ENCODE results near the gene HEY2. TPM values are rescaled to one million over a fixed set of nuclear protein-coding genes. Genes with fewer than 3 reads are reported as not detected.

The HEY2 gene
- total RNA-seq, 1 experiment from 2014 or later, result not detected

GRCh38 chr6:125746019-125746414 lies 3.4 kb upstream of the HEY2 start:
- BruUV-seq (replicated peaks), result no TSS peak
- ChIA-PET POLR2A (ENCODE audit: unreplicated experiment) (no interaction called here), CTCF (no interaction called here)
- DNase-seq (no peak), ATAC-seq (no peak)
- Histone ChIP-seq H3K36me3 (ENCODE audit: low read depth, low read length) (no peaks in the 10 kb centered on the region), H3K27ac (ENCODE audit: low read length) (no peak overlapping the region), H3K9ac (ENCODE audit: low read length) (no peak overlapping the region), H3K4me2 (ENCODE audit: low read length) (no peak overlapping the region), H3K27me3 (ENCODE audit: low read length) (peaks cover 96% of the 10 kb centered on the region), H4K20me1 (ENCODE audit: low read length) (no peaks in the 10 kb centered on the region), H2AFZ (ENCODE audit: low read length) (no peak overlapping the region), H3K4me3 (ENCODE audit: low read length) (no peak overlapping the region), H3F3A (ENCODE audit: low read length, unreplicated experiment) (no peaks in the 10 kb centered on the region), H3K9me2 (replicated peaks; ENCODE audit: low read length) (no peaks in the 10 kb centered on the region), H3K4me1 (ENCODE audit: insufficient read depth, low read length) (peaks cover 26% of the 10 kb centered on the region), H3K79me2 (ENCODE audit: low read length) (no peaks in the 10 kb centered on the region), H3K9me3 (ENCODE audit: low read length) (no peaks in the 10 kb centered on the region)
- no peak for TF ChIP-seq CTCF (conservative IDR thresholded peaks at IDR 0.05; ENCODE audit: low read depth, low read length)
- TF ChIP-seq EZH2 (IDR thresholded peaks at IDR 0.05; ENCODE audit: low read length, unreplicated experiment), result no peak
- TF ChIP-seq EZH2phosphoT487 (IDR thresholded peaks at IDR 0.05; ENCODE audit: borderline replicate concordance, low read length), result no peak
- intact Hi-C loops (cut with micrococcal nuclease), result no loop called here

DNA sequence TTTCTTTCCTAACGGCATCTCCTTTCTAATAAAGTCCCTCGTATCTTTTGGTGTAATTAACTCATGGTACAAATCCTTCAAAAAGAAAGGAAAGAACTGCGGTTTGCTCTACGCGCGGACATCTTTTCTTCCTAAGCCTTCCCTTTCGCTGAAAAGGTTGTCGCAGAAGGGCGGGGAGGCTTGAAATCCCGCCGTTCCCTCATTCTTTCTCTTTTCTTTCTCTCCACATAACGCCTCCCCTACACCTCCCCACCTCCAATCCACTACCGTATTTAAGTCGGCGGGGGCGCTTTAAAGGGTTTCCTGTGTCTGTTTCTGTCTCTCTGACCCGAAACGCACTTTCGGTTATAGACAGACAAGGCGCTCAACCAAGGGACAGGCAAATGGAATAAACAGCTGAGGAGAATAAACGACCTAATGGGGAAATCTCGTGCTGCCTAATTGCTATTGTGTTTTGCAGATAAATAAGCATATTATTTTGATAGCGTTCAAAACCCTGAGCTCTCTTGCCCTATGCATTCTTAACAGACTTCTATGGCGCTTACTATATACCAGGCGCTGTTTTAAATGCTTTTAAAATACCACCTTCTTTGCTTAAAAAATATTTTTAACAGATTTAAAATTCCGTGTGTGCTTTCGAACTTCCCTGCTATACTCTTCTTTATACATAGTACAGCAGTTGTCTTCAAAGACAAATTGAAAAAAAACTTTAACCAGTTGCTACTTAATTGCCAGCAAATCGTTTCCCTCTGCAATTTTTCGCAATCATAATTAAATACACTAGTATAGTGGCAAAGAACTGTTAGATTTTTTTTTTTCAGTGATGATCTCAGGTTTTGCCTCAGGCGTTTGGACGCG lies 2.5 kb upstream of the HEY2 start:
- Histone ChIP-seq H3K79me2 (ENCODE audit: low read length) (no peaks in the 10 kb centered on the region), H3K4me3 (ENCODE audit: low read length) (peak overlapping the region; percentile 54), H3K27me3 (ENCODE audit: low read length) (peaks cover 94% of the 10 kb centered on the region), H4K20me1 (ENCODE audit: low read length) (no peaks in the 10 kb centered on the region), H3K9me3 (ENCODE audit: low read length) (no peaks in the 10 kb centered on the region), H2AFZ (ENCODE audit: low read length) (no peak overlapping the region; the same call in 1 of the 2 replicates), H3K27ac (ENCODE audit: low read length) (no peak overlapping the region), H3K4me2 (ENCODE audit: low read length) (peak overlapping the region; percentile 94), H3K9me2 (replicated peaks; ENCODE audit: low read length) (no peaks in the 10 kb centered on the region), H3K36me3 (ENCODE audit: low read depth, low read length) (no peaks in the 10 kb centered on the region), H3K4me1 (ENCODE audit: insufficient read depth, low read length) (peaks cover 26% of the 10 kb centered on the region), H3F3A (ENCODE audit: low read length, unreplicated experiment) (no peaks in the 10 kb centered on the region), H3K9ac (ENCODE audit: low read length) (no peak overlapping the region)
- ATAC-seq, result no peak
- DNase-seq, result peak; percentile 7
- ChIA-PET CTCF (no interaction called here), POLR2A (ENCODE audit: unreplicated experiment) (no interaction called here)
- intact Hi-C loops (cut with micrococcal nuclease), result no loop called here
- BruUV-seq (replicated peaks), result no TSS peak
- TF ChIP-seq EZH2phosphoT487 (IDR thresholded peaks at IDR 0.05; ENCODE audit: borderline replicate concordance, low read length) (no peak), EZH2 (IDR thresholded peaks at IDR 0.05; ENCODE audit: low read length, unreplicated experiment) (peak; percentile 80), CTCF (conservative IDR thresholded peaks at IDR 0.05; ENCODE audit: low read depth, low read length) (no peak)

All from PC-3 (cell line).